Measurements from ENCODE around the gene GPR17. TPM values are rescaled to one million over a fixed set of nuclear protein-coding genes. Genes with fewer than 3 reads are reported as not detected.
A peak's percentile ranks its signal among the peaks of the same experiment; 100 is the strongest.

GPR17 gene
- total and polyA plus RNA-seq, 9 of the 15 experiments (the other 6 are each of a cell fraction or from before 2014, with no cell fraction given) = not detected

DNA sequence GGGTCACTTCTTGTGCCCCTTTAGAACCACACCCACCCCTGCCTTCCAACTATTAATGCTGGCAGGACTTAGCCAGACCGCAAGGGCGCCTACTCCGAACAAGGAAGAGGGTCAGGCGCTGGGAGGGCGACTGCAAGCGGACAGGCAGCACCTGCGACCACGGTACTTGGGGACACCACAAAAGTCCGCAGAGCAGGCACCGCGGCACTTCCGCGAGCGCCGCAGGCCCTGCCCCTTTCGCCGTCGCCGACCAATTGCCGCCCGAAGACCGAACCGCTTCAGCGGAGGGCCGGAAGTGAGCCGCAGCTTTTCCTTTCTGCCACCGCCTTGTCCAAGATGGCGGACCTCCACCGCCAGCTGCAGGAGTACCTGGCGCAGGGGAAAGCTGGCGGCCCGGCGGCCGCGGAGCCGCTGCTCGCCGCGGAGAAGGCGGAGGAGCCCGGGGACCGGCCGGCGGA is 55.3 kb downstream of the GPR17 start, which contains the start of gene SFT2D3 (continued):
- no peak for TF ChIP-seq NR2F6 (CRISPR knock-in tag; IDR thresholded peaks at IDR 0.05)
- peak; percentile 86 for TF ChIP-seq POLR2H (tag; IDR thresholded peaks at IDR 0.05; ENCODE audit: low read depth)
- TF ChIP-seq, protein P1, sequence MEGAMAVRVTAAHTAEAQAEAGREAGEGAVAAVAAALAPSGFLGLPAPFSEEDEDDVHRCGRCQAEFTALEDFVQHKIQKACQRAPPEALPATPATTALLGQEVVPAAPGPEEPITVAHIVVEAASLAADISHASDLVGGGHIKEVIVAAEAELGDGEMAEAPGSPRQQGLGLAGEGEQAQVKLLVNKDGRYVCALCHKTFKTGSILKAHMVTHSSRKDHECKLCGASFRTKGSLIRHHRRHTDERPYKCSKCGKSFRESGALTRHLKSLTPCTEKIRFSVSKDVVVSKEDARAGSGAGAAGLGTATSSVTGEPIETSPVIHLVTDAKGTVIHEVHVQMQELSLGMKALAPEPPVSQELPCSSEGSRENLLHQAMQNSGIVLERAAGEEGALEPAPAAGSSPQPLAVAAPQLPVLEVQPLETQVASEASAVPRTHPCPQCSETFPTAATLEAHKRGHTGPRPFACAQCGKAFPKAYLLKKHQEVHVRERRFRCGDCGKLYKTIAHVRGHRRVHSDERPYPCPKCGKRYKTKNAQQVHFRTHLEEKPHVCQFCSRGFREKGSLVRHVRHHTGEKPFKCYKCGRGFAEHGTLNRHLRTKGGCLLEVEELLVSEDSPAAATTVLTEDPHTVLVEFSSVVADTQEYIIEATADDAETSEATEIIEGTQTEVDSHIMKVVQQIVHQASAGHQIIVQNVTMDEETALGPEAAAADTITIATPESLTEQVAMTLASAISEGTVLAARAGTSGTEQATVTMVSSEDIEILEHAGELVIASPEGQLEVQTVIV (CRISPR knock-in tag; IDR thresholded peaks at IDR 0.05; ENCODE audit: borderline replicate concordance) = no peak
- no peak for TF ChIP-seq U2AF2 (optimal IDR thresholded peaks at IDR 0.05; ENCODE audit: low read depth, low read length)
- TF ChIP-seq ZNF282 (CRISPR knock-in tag; IDR thresholded peaks at IDR 0.05) = no peak
- no peak for TF ChIP-seq SNIP1 (IDR thresholded peaks at IDR 0.05; ENCODE audit: low read depth)
- TF ChIP-seq, protein P2, sequence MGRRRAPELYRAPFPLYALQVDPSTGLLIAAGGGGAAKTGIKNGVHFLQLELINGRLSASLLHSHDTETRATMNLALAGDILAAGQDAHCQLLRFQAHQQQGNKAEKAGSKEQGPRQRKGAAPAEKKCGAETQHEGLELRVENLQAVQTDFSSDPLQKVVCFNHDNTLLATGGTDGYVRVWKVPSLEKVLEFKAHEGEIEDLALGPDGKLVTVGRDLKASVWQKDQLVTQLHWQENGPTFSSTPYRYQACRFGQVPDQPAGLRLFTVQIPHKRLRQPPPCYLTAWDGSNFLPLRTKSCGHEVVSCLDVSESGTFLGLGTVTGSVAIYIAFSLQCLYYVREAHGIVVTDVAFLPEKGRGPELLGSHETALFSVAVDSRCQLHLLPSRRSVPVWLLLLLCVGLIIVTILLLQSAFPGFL (CRISPR knock-in tag; IDR thresholded peaks at IDR 0.05) = no peak
- TF ChIP-seq ZNF232 (CRISPR knock-in tag; IDR thresholded peaks at IDR 0.05) = no peak
- no peak for TF ChIP-seq MCM3 (IDR thresholded peaks at IDR 0.05)
- TF ChIP-seq NFYB (IDR thresholded peaks at IDR 0.05; ENCODE audit: extremely low read depth, insufficient read length) = peak; percentile 54
- TF ChIP-seq HMGN3 (IDR thresholded peaks at IDR 0.05; ENCODE audit: borderline replicate concordance, extremely low read depth, insufficient read length, low read depth, low read length) = peak; percentile 21
- 0 out of 2 replicates have a peak, but pooled peaks have one; percentile 3 for TF ChIP-seq CHCHD3 (CRISPR knock-in tag; IDR thresholded peaks at IDR 0.05)
- TF ChIP-seq, protein P3, sequence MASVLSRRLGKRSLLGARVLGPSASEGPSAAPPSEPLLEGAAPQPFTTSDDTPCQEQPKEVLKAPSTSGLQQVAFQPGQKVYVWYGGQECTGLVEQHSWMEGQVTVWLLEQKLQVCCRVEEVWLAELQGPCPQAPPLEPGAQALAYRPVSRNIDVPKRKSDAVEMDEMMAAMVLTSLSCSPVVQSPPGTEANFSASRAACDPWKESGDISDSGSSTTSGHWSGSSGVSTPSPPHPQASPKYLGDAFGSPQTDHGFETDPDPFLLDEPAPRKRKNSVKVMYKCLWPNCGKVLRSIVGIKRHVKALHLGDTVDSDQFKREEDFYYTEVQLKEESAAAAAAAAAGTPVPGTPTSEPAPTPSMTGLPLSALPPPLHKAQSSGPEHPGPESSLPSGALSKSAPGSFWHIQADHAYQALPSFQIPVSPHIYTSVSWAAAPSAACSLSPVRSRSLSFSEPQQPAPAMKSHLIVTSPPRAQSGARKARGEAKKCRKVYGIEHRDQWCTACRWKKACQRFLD (CRISPR knock-in tag; IDR thresholded peaks at IDR 0.05) = 0 out of 2 replicates have a peak, but pooled peaks have one; percentile 14
- TF ChIP-seq DDX20 (tag; IDR thresholded peaks at IDR 0.05; ENCODE audit: low read depth) = no peak
- no peak for TF ChIP-seq MEF2A (IDR thresholded peaks at IDR 0.05; ENCODE audit: control insufficient read depth, low read depth, low read length)
- TF ChIP-seq, protein P4, sequence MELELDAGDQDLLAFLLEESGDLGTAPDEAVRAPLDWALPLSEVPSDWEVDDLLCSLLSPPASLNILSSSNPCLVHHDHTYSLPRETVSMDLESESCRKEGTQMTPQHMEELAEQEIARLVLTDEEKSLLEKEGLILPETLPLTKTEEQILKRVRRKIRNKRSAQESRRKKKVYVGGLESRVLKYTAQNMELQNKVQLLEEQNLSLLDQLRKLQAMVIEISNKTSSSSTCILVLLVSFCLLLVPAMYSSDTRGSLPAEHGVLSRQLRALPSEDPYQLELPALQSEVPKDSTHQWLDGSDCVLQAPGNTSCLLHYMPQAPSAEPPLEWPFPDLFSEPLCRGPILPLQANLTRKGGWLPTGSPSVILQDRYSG (tag; conservative IDR thresholded peaks at IDR 0.05; ENCODE audit: low read depth) = no peak
- peak; percentile 10 for TF ChIP-seq NEUROD1 (IDR thresholded peaks at IDR 0.05; ENCODE audit: borderline replicate concordance, low read depth, low read length, partially characterized antibody)
- no peak for TF ChIP-seq SAFB2 (IDR thresholded peaks at IDR 0.05; ENCODE audit: borderline replicate concordance, low read depth, low read length, severe bottlenecking)
- TF ChIP-seq, protein P5, sequence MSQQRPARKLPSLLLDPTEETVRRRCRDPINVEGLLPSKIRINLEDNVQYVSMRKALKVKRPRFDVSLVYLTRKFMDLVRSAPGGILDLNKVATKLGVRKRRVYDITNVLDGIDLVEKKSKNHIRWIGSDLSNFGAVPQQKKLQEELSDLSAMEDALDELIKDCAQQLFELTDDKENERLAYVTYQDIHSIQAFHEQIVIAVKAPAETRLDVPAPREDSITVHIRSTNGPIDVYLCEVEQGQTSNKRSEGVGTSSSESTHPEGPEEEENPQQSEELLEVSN (IDR thresholded peaks at IDR 0.05; ENCODE audit: borderline replicate concordance in 1 of 2, extremely low read depth in 1 of 2, insufficient read depth in 1 of 2, insufficient read length in 1 of 2, low read depth in 1 of 2, low read length in 1 of 2, poor library complexity in 1 of 2, severe bottlenecking in 1 of 2) = peak in 1 of 2 experiments; percentile 75
- no peak for TF ChIP-seq ZNF445 (CRISPR knock-in tag; IDR thresholded peaks at IDR 0.05; ENCODE audit: low read depth)

Data from K562 (cell line).